H9 (cell line): ENCODE results near the gene PRSS38. TPM values are rescaled to one million over a fixed set of nuclear protein-coding genes. Genes with fewer than 3 reads are reported as not detected.

ENCODE experiments used
- DNase-seq: peaks from one replicate; pipeline ENCODE4 v3.0.0-alpha.2; 2017
- H2AFZ ChIP-seq: one replicate; pipeline ENCODE4 v1.6.1; 2013; ENCODE audit warnings: mild to moderate bottlenecking, low read length, control low read depth, moderate library complexity
- H2AK5ac ChIP-seq: 2 replicates; pipeline ENCODE4 v1.6.1; 2013; ENCODE audit warnings: low read length, control low read depth, mixed read lengths; ENCODE audit not compliant: insufficient read length
- H2BK120ac ChIP-seq: one replicate; pipeline ENCODE4 v1.6.1; 2013; ENCODE audit warnings: low read depth, mild to moderate bottlenecking, low read length, control low read depth, inconsistent platforms; ENCODE audit not compliant: poor library complexity, severe bottlenecking
- H2BK12ac ChIP-seq: 2 replicates; pipeline ENCODE4 v1.6.1; 2013; ENCODE audit warnings: low read length, control low read depth, mixed read lengths, low read depth; ENCODE audit not compliant: insufficient read length
- H2BK15ac ChIP-seq: 2 replicates; pipeline ENCODE4 v1.6.1; 2013; ENCODE audit warnings: low read depth, low read length, control low read depth
- H2BK20ac ChIP-seq: one replicate; pipeline ENCODE4 v1.6.1; 2013; ENCODE audit warnings: low read depth, mild to moderate bottlenecking, low read length, control low read depth, inconsistent platforms; ENCODE audit not compliant: poor library complexity, severe bottlenecking
- H2BK5ac ChIP-seq: 2 replicates; pipeline ENCODE4 v1.6.1; 2013; ENCODE audit warnings: low read length, control low read depth, mixed read lengths; ENCODE audit not compliant: insufficient read length
- H3K14ac ChIP-seq: 2 replicates; pipeline ENCODE4 v1.6.1; 2013; ENCODE audit warnings: low read length, control low read depth; ENCODE audit not compliant: insufficient read depth
- H3K18ac ChIP-seq: 2 replicates; pipeline ENCODE4 v1.6.1; 2013; ENCODE audit warnings: low read depth, mild to moderate bottlenecking, mixed read lengths, low read length, control low read depth; ENCODE audit not compliant: insufficient read length
- H3K23ac ChIP-seq: 2 replicates; pipeline ENCODE4 v1.6.1; 2013; ENCODE audit warnings: low read length, control low read depth, mixed read lengths, low read depth; ENCODE audit not compliant: insufficient read length
- H3K23me2 ChIP-seq: 2 replicates; pipeline ENCODE4 v1.6.1; 2013; ENCODE audit warnings: low read depth, mild to moderate bottlenecking, mixed read lengths, low read length, control low read depth; ENCODE audit not compliant: insufficient read length, poor library complexity, severe bottlenecking
- H3K27ac ChIP-seq: 2 replicates; pipeline ENCODE4 v1.5.1; 2013; ENCODE audit warnings: low read length, control low read depth, mixed read lengths, low read depth; ENCODE audit not compliant: insufficient read length
- H3K27me3 ChIP-seq: 2 replicates; pipeline ENCODE4 v1.6.1; 2013; ENCODE audit warnings: low read length, control low read depth, inconsistent platforms; ENCODE audit not compliant: insufficient read depth
- H3K4ac ChIP-seq: 2 replicates; pipeline ENCODE4 v1.6.1; 2013; ENCODE audit warnings: low read depth, mild to moderate bottlenecking, control low read depth, inconsistent platforms, low read length, moderate library complexity
- H3K4me1 ChIP-seq: 2 replicates; pipeline ENCODE4 v1.6.1; 2013; ENCODE audit warnings: low read length, control low read depth, inconsistent platforms; ENCODE audit not compliant: insufficient read depth
- H3K4me2 ChIP-seq: 2 replicates; pipeline ENCODE4 v1.6.1; 2013; ENCODE audit warnings: low read length, control low read depth, mixed read lengths; ENCODE audit not compliant: insufficient read length, insufficient read depth
- H3K56ac ChIP-seq: 2 replicates; pipeline ENCODE4 v1.6.1; 2013; ENCODE audit warnings: low read depth, mild to moderate bottlenecking, mixed read lengths, low read length, control low read depth; ENCODE audit not compliant: insufficient read length
- H3K79me1 ChIP-seq: 2 replicates; pipeline ENCODE4 v1.6.1; 2013; ENCODE audit warnings: low read depth, mild to moderate bottlenecking, moderate library complexity, low read length, control low read depth, inconsistent platforms; ENCODE audit not compliant: insufficient read depth, poor library complexity, severe bottlenecking
- H3K79me2 ChIP-seq: 2 replicates; pipeline ENCODE4 v1.6.1; 2013; ENCODE audit warnings: low read length, control low read depth, inconsistent platforms; ENCODE audit not compliant: insufficient read depth
- H3K9ac ChIP-seq: 2 replicates; pipeline ENCODE4 v1.6.1; 2013; ENCODE audit warnings: low read length, control low read depth, mixed read lengths; ENCODE audit not compliant: insufficient read length; ENCODE audit errors: extremely low read depth
- H3K9me3 ChIP-seq: one replicate; pipeline ENCODE4 v1.6.1; 2013; ENCODE audit warnings: low read depth, low read length, inconsistent platforms; ENCODE audit not compliant: control insufficient read depth
- H3T11ph ChIP-seq: one replicate; pipeline ENCODE4 v1.6.1; 2013; ENCODE audit warnings: mild to moderate bottlenecking, low read length, control low read depth, inconsistent platforms
- H4K20me1 ChIP-seq: one replicate; pipeline ENCODE4 v1.6.1; 2013; ENCODE audit not compliant: control insufficient read depth, insufficient read length, insufficient read depth
- H4K5ac ChIP-seq: 2 replicates; pipeline ENCODE4 v1.6.1; 2013; ENCODE audit warnings: low read depth, mild to moderate bottlenecking, mixed read lengths, low read length, control low read depth; ENCODE audit not compliant: insufficient read length
- H4K8ac ChIP-seq: replicated peaks from 2 replicates; pipeline ENCODE4 v1.6.1; 2013; ENCODE audit warnings: low read length, control low read depth, mixed read lengths, low read depth; ENCODE audit not compliant: insufficient read length
- H4K91ac ChIP-seq: 2 replicates; pipeline ENCODE4 v1.6.1; 2013; ENCODE audit warnings: low read depth, mild to moderate bottlenecking, moderate library complexity, mixed read lengths, low read length, control low read depth; ENCODE audit not compliant: insufficient read length
- H3K27ac Mint-ChIP-seq, 3 experiments: 2 replicates in 2 of 3; 3 replicates in 1 of 3; pipeline ENCODE4 v1.8.0; 2020 to 2021; ENCODE audit warnings: mixed read lengths in 3 of 3, mild to moderate bottlenecking in 1 of 3, moderate library complexity in 1 of 3
- H3K27me3 Mint-ChIP-seq: 2 replicates; pipeline ENCODE4 v1.8.0; 2021; ENCODE audit warnings: low read depth, mild to moderate bottlenecking, moderate library complexity, mixed read lengths
- H3K36me3 Mint-ChIP-seq, 3 experiments: 2 replicates in 2 of 3; 3 replicates in 1 of 3; pipeline ENCODE4 v1.8.0; 2020 to 2021; ENCODE audit warnings: low read depth in 3 of 3, mixed read lengths in 3 of 3; ENCODE audit not compliant: insufficient read depth in 1 of 3
- H3K4me1 Mint-ChIP-seq, 2 experiments: 2 replicates each; pipeline ENCODE4 v1.8.0; 2020; ENCODE audit warnings: mixed read lengths in 2 of 2
- H3K4me3 Mint-ChIP-seq, 2 experiments: 2 replicates in 1 of 2; 3 replicates in 1 of 2; pipeline ENCODE4 v1.8.0; 2020 to 2021; ENCODE audit warnings: mild to moderate bottlenecking in 2 of 2, mixed read lengths in 2 of 2, moderate library complexity in 1 of 2
- H3K9me3 Mint-ChIP-seq, 2 experiments: 2 replicates in 1 of 2; 3 replicates in 1 of 2; pipeline ENCODE4 v1.8.0; 2020; ENCODE audit warnings: mild to moderate bottlenecking in 2 of 2, mixed read lengths in 2 of 2, moderate library complexity in 1 of 2
- CTCF ChIP-seq: fragments of 200-600 bp; sonication (generic); conservative IDR thresholded peaks from 3 replicates; pipeline ENCODE4 v1.8.0; 2021; ENCODE audit warnings: antibody characterized with exemption, mild to moderate bottlenecking
- WGBS: extraction: QIAGEN DNeasy Blood & Tissue Kit; methylation state at CpG from one replicate; pipeline ENCODE4 v1.1.7; 2013; ENCODE audit warnings: missing lambda C conversion rate, low lambda C conversion rate, mixed read lengths; ENCODE audit not compliant: insufficient read length; ENCODE audit errors: extremely low coverage; 5-methylcytosine and 5-hydroxymethylcytosine counted together
- total RNA-seq: library from RNA; stranded (reverse); gene quantifications from 2 replicates; pipeline ENCODE4 v1.2.1, GENCODE V29; 2021

PRSS38 gene
- total RNA-seq, 1 experiment from 2014 or later, result not detected

GRCh38 chr1:227823537-227823936 is 8.1 kb downstream of the PRSS38 start:
- Histone ChIP-seq H2AK5ac (no peak overlapping the region), H3K4me2 (no peak overlapping the region), H2BK15ac (no peak overlapping the region), H4K20me1 (no peaks in the 10 kb centered on the region), H3K9ac (no peak overlapping the region), H2BK12ac (no peak overlapping the region), H3K23me2 (no peaks in the 10 kb centered on the region), H3K14ac (no peak overlapping the region), H2BK20ac (no peak overlapping the region), H3K23ac (no peak overlapping the region), H3K27me3 (no peaks in the 10 kb centered on the region), H3K27ac (no peak overlapping the region), H3K56ac (no peak overlapping the region), H3K9me3 (no peaks in the 10 kb centered on the region), H3K4me1 (no peaks in the 10 kb centered on the region), H4K5ac (no peak overlapping the region), H2AFZ (no peak overlapping the region), H2BK120ac (no peak overlapping the region), H3K4ac (no peak overlapping the region), H2BK5ac (no peak overlapping the region), H3T11ph (no peak overlapping the region), H4K91ac (no peak overlapping the region), H3K79me2 (no peaks in the 10 kb centered on the region), H4K8ac (no peak overlapping the region), H3K18ac (no peak overlapping the region), H3K79me1 (no peaks in the 10 kb centered on the region)
- no peak overlapping the region for H3K4me3 Mint-ChIP-seq
- H3K27me3 Mint-ChIP-seq, result peaks cover 35% of the 10 kb centered on the region
- no peaks in the 10 kb centered on the region for H3K36me3 Mint-ChIP-seq
- H3K27ac Mint-ChIP-seq, result no peak overlapping the region
- TF ChIP-seq CTCF, result no peak
- no peak for DNase-seq
- no CpG with 5 or more reads among the region's 1 CpG for WGBS
- peaks cover 26 to 41% of the 10 kb centered on the region in 2 experiments for H3K9me3 Mint-ChIP-seq
- no peaks in the 10 kb centered on the region for H3K4me1 Mint-ChIP-seq
